Measurements from ENCODE around the gene TRPV4. TPM values are rescaled to one million over a fixed set of nuclear protein-coding genes. Genes with fewer than 3 reads are reported as not detected.

Gene TRPV4
- polyA plus RNA-seq, 1 of the 3 experiments (the other 2 are of a cell fraction), result 5.2 TPM

DNA sequence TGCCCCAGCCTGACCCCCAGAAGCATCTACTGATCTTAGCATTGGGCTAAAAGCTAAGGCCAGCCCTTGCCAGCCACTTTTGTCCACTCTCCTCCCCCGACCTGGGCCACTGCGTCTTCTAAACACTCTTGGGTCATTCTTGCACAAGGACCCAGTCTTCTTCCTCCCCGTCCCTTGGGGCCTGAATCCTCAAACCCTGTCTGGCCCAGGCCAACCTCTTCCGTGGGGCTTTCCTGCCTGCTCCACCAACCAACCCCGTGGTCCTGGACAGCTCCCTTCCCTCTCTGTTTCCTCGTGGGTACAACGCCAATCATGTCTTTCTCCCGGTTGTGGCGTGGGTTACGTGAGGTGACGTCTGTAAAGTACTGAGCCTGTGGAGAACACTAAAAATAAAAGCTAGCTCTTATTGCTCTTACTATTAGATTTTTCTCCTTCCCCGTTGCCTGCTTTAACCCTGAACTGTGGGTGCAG, 98.1 kb downstream of the TRPV4 start:
- no peak overlapping the region for H3K4me2 ChIP-seq
- H2AFZ ChIP-seq (ENCODE audit: low read depth), result no peak overlapping the region
- no peaks in the 10 kb centered on the region for H3K9me2 ChIP-seq
- DNase-seq, result peak; percentile 13
- peaks cover 0 to 86% of the 10 kb centered on the region in 2 experiments; a peak in 1 of 4 replicates for H3K4me1 ChIP-seq (ENCODE audit: control insufficient read depth in 1 of 2, insufficient read depth in 2 of 2, low read depth in 1 of 2, low read length in 1 of 2)
- H3K4me3 ChIP-seq (ENCODE audit: low read depth in 2 of 2, low read length in 1 of 2), result no peak overlapping the region
- H3K79me2 ChIP-seq (ENCODE audit: insufficient read depth), result no peaks in the 10 kb centered on the region
- H3K9me3 ChIP-seq, result no peaks in the 10 kb centered on the region
- no peak for TF ChIP-seq USF1 (IDR thresholded peaks at IDR 0.05; ENCODE audit: borderline replicate concordance, low read depth)
- TF ChIP-seq FOXJ3 (CRISPR knock-in tag; IDR thresholded peaks at IDR 0.05), result no peak
- TF ChIP-seq RCOR1 (IDR thresholded peaks at IDR 0.05; ENCODE audit: low read length), result no peak
- TF ChIP-seq, protein P1, sequence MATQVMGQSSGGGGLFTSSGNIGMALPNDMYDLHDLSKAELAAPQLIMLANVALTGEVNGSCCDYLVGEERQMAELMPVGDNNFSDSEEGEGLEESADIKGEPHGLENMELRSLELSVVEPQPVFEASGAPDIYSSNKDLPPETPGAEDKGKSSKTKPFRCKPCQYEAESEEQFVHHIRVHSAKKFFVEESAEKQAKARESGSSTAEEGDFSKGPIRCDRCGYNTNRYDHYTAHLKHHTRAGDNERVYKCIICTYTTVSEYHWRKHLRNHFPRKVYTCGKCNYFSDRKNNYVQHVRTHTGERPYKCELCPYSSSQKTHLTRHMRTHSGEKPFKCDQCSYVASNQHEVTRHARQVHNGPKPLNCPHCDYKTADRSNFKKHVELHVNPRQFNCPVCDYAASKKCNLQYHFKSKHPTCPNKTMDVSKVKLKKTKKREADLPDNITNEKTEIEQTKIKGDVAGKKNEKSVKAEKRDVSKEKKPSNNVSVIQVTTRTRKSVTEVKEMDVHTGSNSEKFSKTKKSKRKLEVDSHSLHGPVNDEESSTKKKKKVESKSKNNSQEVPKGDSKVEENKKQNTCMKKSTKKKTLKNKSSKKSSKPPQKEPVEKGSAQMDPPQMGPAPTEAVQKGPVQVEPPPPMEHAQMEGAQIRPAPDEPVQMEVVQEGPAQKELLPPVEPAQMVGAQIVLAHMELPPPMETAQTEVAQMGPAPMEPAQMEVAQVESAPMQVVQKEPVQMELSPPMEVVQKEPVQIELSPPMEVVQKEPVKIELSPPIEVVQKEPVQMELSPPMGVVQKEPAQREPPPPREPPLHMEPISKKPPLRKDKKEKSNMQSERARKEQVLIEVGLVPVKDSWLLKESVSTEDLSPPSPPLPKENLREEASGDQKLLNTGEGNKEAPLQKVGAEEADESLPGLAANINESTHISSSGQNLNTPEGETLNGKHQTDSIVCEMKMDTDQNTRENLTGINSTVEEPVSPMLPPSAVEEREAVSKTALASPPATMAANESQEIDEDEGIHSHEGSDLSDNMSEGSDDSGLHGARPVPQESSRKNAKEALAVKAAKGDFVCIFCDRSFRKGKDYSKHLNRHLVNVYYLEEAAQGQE (IDR thresholded peaks at IDR 0.05; ENCODE audit: low read depth, low read length), result peak; percentile 56; the same call in 1 of the 2 replicates
- no peak for TF ChIP-seq FOXM1 (IDR thresholded peaks at IDR 0.05; ENCODE audit: low read depth)
- WGBS (ENCODE audit: low lambda C conversion rate), result 65% methylated on average over 12 of the region's 12 CpGs
- 0 out of 2 replicates have a peak, but pooled peaks cover 5% of the 10 kb centered on the region for H4K20me1 ChIP-seq (ENCODE audit: insufficient read depth)
- no peak overlapping the region for H3K9ac ChIP-seq
- CTCF ChIA-PET, result interaction anchor here (0.8 to 1.8 kb wide), 8 partner anchors 12 to 216 kb away, joined by 3 to 8 read pairs (median 4); no protein-coding TSS in a partner anchor
- H3F3A ChIP-seq (replicated peaks; ENCODE audit: insufficient read depth), result no peaks in the 10 kb centered on the region
- POLR2A ChIA-PET, result interaction anchor here (1.0 to 1.6 kb wide), 2 partner anchors 14 to 21 kb away, joined by 3 to 5 read pairs; no protein-coding TSS in a partner anchor
- H3K27me3 ChIP-seq (ENCODE audit: insufficient read depth), result no peaks in the 10 kb centered on the region
- H3K36me3 ChIP-seq (replicated peaks in 1 of 2; ENCODE audit: control insufficient read depth in 1 of 2, insufficient read depth in 2 of 2, low read length in 1 of 2), result no peaks in the 10 kb centered on the region
- H3K27ac ChIP-seq (ENCODE audit: low read depth in 2 of 2, low read length in 1 of 2), result peak overlapping the region in 1 of 2 experiments; percentile 66; a peak in 2 of 4 replicates

DNA sequence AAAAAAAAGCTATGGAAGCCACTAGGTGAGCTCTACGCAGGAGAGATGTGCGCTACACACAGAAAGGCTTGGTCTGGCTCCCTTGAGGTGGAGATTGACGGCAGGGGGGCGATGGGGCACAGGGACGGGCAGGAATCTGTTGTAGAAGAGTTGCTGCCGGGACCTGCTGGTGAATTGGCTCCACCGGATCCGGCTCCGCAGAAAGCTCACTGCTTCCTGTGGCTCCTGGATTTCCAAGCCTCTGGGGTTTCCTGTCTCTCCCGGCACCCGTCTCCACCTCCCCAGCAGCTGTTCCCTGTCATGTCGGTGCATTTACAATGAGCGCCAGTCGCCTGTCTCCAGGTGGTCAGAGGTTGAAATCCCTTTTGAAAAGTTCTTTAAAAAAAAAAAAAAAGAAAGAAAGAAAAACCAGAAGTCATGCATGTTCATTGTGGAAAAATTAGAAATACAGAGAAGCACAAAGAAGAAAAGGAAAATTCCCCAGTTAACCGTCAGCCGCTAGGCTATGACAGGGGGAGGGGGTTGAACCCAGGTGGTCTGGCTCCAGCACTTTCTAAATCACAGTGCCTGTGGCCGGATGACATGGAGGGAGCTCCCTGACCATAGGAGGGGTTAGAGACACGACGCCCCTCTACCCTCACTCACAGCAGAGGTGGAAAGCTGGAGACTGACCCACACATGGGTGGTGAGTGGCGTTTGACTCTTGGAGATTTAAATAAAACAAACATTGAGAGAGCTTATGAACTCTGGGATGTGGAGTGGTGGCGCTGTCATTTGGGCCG, 98.8 kb downstream of the TRPV4 start:
- peaks cover 0 to 86% of the 10 kb centered on the region in 2 experiments; a peak in 1 of 4 replicates for H3K4me1 ChIP-seq (ENCODE audit: control insufficient read depth in 1 of 2, insufficient read depth in 2 of 2, low read depth in 1 of 2, low read length in 1 of 2)
- H3K27ac ChIP-seq (ENCODE audit: low read depth in 2 of 2, low read length in 1 of 2), result peak overlapping the region in 1 of 2 experiments; percentile 62; a peak in 2 of 4 replicates
- H4K20me1 ChIP-seq (ENCODE audit: insufficient read depth), result 0 out of 2 replicates have a peak, but pooled peaks cover 5% of the 10 kb centered on the region
- no peaks in the 10 kb centered on the region for H3K9me3 ChIP-seq
- H3K9ac ChIP-seq, result no peak overlapping the region
- H3K4me3 ChIP-seq (ENCODE audit: low read depth in 2 of 2, low read length in 1 of 2), result no peak overlapping the region
- no peaks in the 10 kb centered on the region for H3K27me3 ChIP-seq (ENCODE audit: insufficient read depth)
- H3F3A ChIP-seq (replicated peaks; ENCODE audit: insufficient read depth), result no peaks in the 10 kb centered on the region
- DNase-seq, result peak; percentile 62
- no peaks in the 10 kb centered on the region for H3K79me2 ChIP-seq (ENCODE audit: insufficient read depth)
- H3K4me2 ChIP-seq, result no peak overlapping the region
- ChIA-PET CTCF (interaction anchor here (0.8 to 1.8 kb wide), 8 partner anchors 9 to 215 kb away, joined by 3 to 8 read pairs (median 4); no protein-coding TSS in a partner anchor), POLR2A (interaction anchor here (0.6 to 1.6 kb wide), 3 partner anchors 13 to 137 kb away, joined by 3 to 5 read pairs (median 3); no protein-coding TSS in a partner anchor)
- TF ChIP-seq EP300 (IDR thresholded peaks at IDR 0.05; ENCODE audit: borderline replicate concordance in 1 of 2, low read depth in 1 of 2, low read length in 1 of 2) (peak in 1 of 2 experiments; percentile 34; a peak in 1 of 4 replicates), MXI1 (IDR thresholded peaks at IDR 0.05; ENCODE audit: low read depth, low read length) (peak; percentile 54; the same call in 1 of the 2 replicates), POLR2AphosphoS5 (IDR thresholded peaks at IDR 0.05; ENCODE audit: low read depth, low read length) (no peak)
- H3K9me2 ChIP-seq, result no peaks in the 10 kb centered on the region
- no peaks in the 10 kb centered on the region for H3K36me3 ChIP-seq (replicated peaks in 1 of 2; ENCODE audit: control insufficient read depth in 1 of 2, insufficient read depth in 2 of 2, low read length in 1 of 2)
- WGBS (ENCODE audit: low lambda C conversion rate), result 60% methylated on average over 17 of the region's 22 CpGs
- H2AFZ ChIP-seq (ENCODE audit: low read depth), result no peak overlapping the region

Small RNA genes within 50 kb of the gene (small RNA-seq; reads per million reads assigned to genes)
- gene MIR4497 (0 reads per million in 7 experiments), gene RN7SL441P (0 reads per million in 7 experiments)

Other genes with a start within 250 kb of the TRPV4 start
- 1.6 and 4.2 TPM in 2 replicates for gene FAM222A, start 119.6 kb downstream of the TRPV4 start, polyA plus RNA-seq (2012; rRNA removed)
- gene GLTP, start 47.1 kb upstream of the TRPV4 start, polyA plus RNA-seq (2012; rRNA removed), result 16.9 and 23.0 TPM in 2 replicates
- gene TCHP, start 66.9 kb upstream of the TRPV4 start, polyA plus RNA-seq (2012; rRNA removed), result 19.0 and 37.3 TPM in 2 replicates
- 21.2 and 23.1 TPM in 2 replicates for gene GIT2, start 163.0 kb upstream of the TRPV4 start, polyA plus RNA-seq (2012; rRNA removed)
- gene ANKRD13A, start 166.0 kb upstream of the TRPV4 start, polyA plus RNA-seq (2012; rRNA removed), result 42.8 and 55.1 TPM in 2 replicates
- 29.2 and 38.3 TPM in 2 replicates for gene C12orf76, start 215.1 kb upstream of the TRPV4 start, polyA plus RNA-seq (2012; rRNA removed)